HEK293T (cell line): ENCODE measurements around the gene ANKFY1.

Experiments
- CTBP1 ChIP-seq: fragments of 450-650 bp; IDR thresholded peaks from 2 replicates; pipeline ENCODE4 v1.6.1; 2016; ENCODE audit warnings: borderline replicate concordance
- FOXA1 ChIP-seq: fragments of 450-650 bp; IDR thresholded peaks from 2 replicates; pipeline ENCODE4 v1.6.1; 2016; ENCODE audit warnings: mild to moderate bottlenecking
- HDGF ChIP-seq: fragments of 450-650 bp; IDR thresholded peaks from 2 replicates; pipeline ENCODE4 v1.6.1; 2017; ENCODE audit warnings: antibody characterized with exemption, borderline replicate concordance
- L3MBTL2 ChIP-seq: fragments of 450-650 bp; conservative IDR thresholded peaks from 2 replicates; pipeline ENCODE4 v1.6.1; 2016; ENCODE audit warnings: mild to moderate bottlenecking
- SP1 ChIP-seq: fragments of 450-650 bp; IDR thresholded peaks from 2 replicates; pipeline ENCODE4 v1.6.1; 2017
- TARDBP ChIP-seq: fragments of 450-650 bp; IDR thresholded peaks from 2 replicates; pipeline ENCODE4 v1.6.1; 2016

DNA sequence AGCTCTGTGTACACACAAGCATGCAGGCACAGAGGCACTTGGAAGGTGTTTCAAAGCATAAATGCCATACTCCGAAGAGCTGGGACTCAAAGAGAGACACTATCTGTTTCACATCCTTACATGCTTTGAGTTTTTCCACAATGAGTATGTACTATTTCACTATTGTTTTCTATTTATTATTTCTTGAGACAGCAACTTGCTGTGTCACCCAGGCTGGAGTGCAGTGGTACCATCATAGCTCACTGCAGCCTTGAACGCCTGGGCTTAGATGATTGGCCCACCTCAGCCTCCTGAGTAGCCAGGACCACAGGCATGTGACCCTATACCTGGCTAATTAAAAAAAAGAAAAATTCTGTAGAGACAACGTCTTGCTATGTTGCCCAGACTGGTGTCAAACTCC is 89.2 kb downstream of the ANKFY1 start:
- no peak for TF ChIP-seq SP1
- no peak for TF ChIP-seq FOXA1
- TF ChIP-seq CTBP1 = no peak
- no peak for TF ChIP-seq TARDBP
- TF ChIP-seq L3MBTL2 = no peak
- TF ChIP-seq HDGF = no peak
